CD4-positive, CD25-positive, alpha-beta regulatory T cell (primary cell): ENCODE data around the gene ELOVL6. TPM values are rescaled to one million over a fixed set of nuclear protein-coding genes. Genes with fewer than 3 reads are reported as not detected.

ENCODE experiments used
- ATAC-seq, 2 donors: fragments of 150-1000 bp; cut with Tn5 transposase; one replicate each; pipeline ENCODE4 v1.10.0; 2021; ENCODE audit warnings: low read depth in 2 of 2, moderate number of reproducible peaks in 2 of 2, moderate library complexity in 1 of 2
- DNase-seq, 3 donors: peaks; one replicate each; pipeline versions ENCODE4 v3.0.0 to v3.0.0-alpha.2; 2012 to 2022; ENCODE audit warnings: mixed read lengths in 1 of 3
- H3K27ac ChIP-seq: one replicate; pipeline ENCODE4 v1.7.0; 2013; ENCODE audit warnings: mild to moderate bottlenecking, low read length; ENCODE audit not compliant: insufficient read depth, poor library complexity, severe bottlenecking
- H3K27me3 ChIP-seq: one replicate; pipeline ENCODE4 v1.7.0; 2013; ENCODE audit warnings: low read length; ENCODE audit not compliant: control insufficient read depth, insufficient read depth
- H3K36me3 ChIP-seq: one replicate; pipeline ENCODE4 v1.7.0; 2013; ENCODE audit warnings: mild to moderate bottlenecking, low read length, moderate library complexity; ENCODE audit not compliant: control insufficient read depth, insufficient read depth
- H3K4me1 ChIP-seq: 2 replicates; pipeline ENCODE4 v1.7.0; 2013; ENCODE audit warnings: mild to moderate bottlenecking, low read length; ENCODE audit not compliant: insufficient read depth, control insufficient read depth, poor library complexity, severe bottlenecking
- H3K4me3 ChIP-seq: one replicate; pipeline ENCODE4 v1.7.0; 2013; ENCODE audit warnings: low read depth, mild to moderate bottlenecking, low read length, moderate library complexity
- H3K9me3 ChIP-seq, 2 experiments: 1 replicate in 1 of 2; 2 replicates in 1 of 2; pipeline ENCODE4 v1.7.0; 2013; ENCODE audit warnings: low read length in 2 of 2, mild to moderate bottlenecking in 1 of 2, moderate library complexity in 1 of 2; ENCODE audit not compliant: control insufficient read depth in 2 of 2
- H3K27ac Mint-ChIP-seq, 3 donors: one replicate each; pipeline ENCODE4 v1.8.0; 2020 to 2022; ENCODE audit warnings: mild to moderate bottlenecking in 3 of 3, mixed read lengths in 3 of 3, moderate library complexity in 2 of 3
- H3K27me3 Mint-ChIP-seq: one replicate; pipeline ENCODE4 v1.8.0; 2022; ENCODE audit warnings: mild to moderate bottlenecking, mixed read lengths
- H3K36me3 Mint-ChIP-seq: one replicate; pipeline ENCODE4 v1.8.0; 2020; ENCODE audit warnings: mixed read lengths
- H3K4me1 Mint-ChIP-seq, 4 donors: one replicate each; pipeline ENCODE4 v1.8.0; 2020 to 2022; ENCODE audit warnings: mixed read lengths in 4 of 4, mild to moderate bottlenecking in 1 of 4
- H3K4me3 Mint-ChIP-seq, 4 donors: one replicate each; pipeline ENCODE4 v1.8.0; 2020 to 2022; ENCODE audit warnings: mild to moderate bottlenecking in 4 of 4, mixed read lengths in 4 of 4, moderate library complexity in 3 of 4
- H3K9me3 Mint-ChIP-seq, 7 donors: one replicate each; pipeline ENCODE4 v1.8.0; 2020 to 2022; ENCODE audit warnings: mixed read lengths in 7 of 7, mild to moderate bottlenecking in 3 of 7, moderate library complexity in 2 of 7
- polyA plus RNA-seq, 4 donors: library from polyadenylated mRNA; unstranded; fragments of 300-500 nt; fragmentation: Illumina TruSeq; gene quantifications; one replicate each; pipeline ENCODE4 v1.2.3, GENCODE V29; 2021
- total RNA-seq: library from RNA; stranded (reverse); gene quantifications from one replicate; pipeline ENCODE4 v1.2.3, GENCODE V29; 2022

ELOVL6 gene
- total and polyA plus RNA-seq, 5 donors from 2014 or later, result 0.03 to 1.0 (median 0.39) TPM; not detected in 1

DNA sequence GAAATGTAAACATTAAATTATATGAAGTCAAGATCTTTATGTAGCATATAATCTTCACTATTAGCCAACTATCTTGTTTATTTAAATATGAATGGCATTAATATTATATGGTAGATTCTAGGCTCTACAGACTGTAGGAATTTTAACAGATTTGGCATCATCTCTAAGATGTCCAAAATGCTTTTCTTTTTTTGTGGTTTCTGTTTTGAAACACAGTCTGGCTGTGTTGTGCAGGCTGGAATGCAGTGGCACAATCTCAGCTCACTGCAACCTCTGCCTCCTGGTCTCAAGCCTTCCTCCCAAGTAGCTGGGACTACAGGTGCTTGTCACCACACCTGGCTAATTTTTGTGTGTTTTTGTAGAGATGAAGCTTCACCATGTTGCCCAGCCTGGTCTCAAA lies 76.2 kb downstream of the ELOVL6 start:
- no peak overlapping the region for H3K4me3 ChIP-seq
- Mint-ChIP-seq H3K36me3 (peaks cover 3% of the 10 kb centered on the region), H3K27me3 (peaks cover 4% of the 10 kb centered on the region), H3K9me3 (peaks cover 0 to 3% (median 0%) of the 10 kb centered on the region in 7 donors), H3K27ac (no peak overlapping the region), H3K4me3 (no peak overlapping the region), H3K4me1 (peaks cover 0 to 5% (median 0%) of the 10 kb centered on the region in 4 donors)
- H3K36me3 ChIP-seq, result no peaks in the 10 kb centered on the region
- ATAC-seq (no peak), DNase-seq (no peak)
- H3K27ac ChIP-seq, result no peak overlapping the region
- H3K4me1 ChIP-seq, result no peaks in the 10 kb centered on the region
- H3K27me3 ChIP-seq, result no peaks in the 10 kb centered on the region
- no peaks in the 10 kb centered on the region for H3K9me3 ChIP-seq

DNA sequence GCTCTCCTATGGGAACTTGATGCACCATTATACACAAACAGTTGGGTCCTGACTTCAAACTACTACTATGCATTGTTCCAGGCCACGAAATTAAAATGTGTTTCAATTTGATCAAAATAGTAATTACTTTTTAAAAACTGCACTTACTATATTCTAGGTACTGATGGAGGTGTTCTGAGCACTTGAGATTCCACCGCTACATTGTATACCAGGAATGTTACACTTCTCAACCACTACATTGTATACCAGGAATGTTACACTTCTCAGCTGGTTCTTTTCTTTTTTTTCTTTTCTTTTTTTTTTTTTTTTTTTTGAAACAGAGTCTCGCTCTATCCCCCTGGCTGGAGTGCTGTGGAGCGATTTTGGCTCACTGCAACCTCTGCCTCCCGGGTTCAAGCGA lies 77.9 kb downstream of the ELOVL6 start:
- H3K4me3 Mint-ChIP-seq, result no peak overlapping the region
- peaks cover 4% of the 10 kb centered on the region for H3K27me3 Mint-ChIP-seq
- H3K36me3 Mint-ChIP-seq, result peaks cover 3% of the 10 kb centered on the region
- H3K27ac ChIP-seq, result no peak overlapping the region
- peaks cover 0 to 3% (median 0%) of the 10 kb centered on the region in 7 donors for H3K9me3 Mint-ChIP-seq
- no peak for ATAC-seq
- no peaks in the 10 kb centered on the region for H3K4me1 ChIP-seq
- peaks cover 2% of the 10 kb centered on the region for H3K27me3 ChIP-seq
- H3K27ac Mint-ChIP-seq, result no peak overlapping the region
- no peaks in the 10 kb centered on the region for H3K36me3 ChIP-seq
- peaks cover 0 to 5% (median 0%) of the 10 kb centered on the region in 4 donors for H3K4me1 Mint-ChIP-seq
- DNase-seq, result no peak
- H3K9me3 ChIP-seq, result no peaks in the 10 kb centered on the region
- H3K4me3 ChIP-seq, result no peak overlapping the region

DNA sequence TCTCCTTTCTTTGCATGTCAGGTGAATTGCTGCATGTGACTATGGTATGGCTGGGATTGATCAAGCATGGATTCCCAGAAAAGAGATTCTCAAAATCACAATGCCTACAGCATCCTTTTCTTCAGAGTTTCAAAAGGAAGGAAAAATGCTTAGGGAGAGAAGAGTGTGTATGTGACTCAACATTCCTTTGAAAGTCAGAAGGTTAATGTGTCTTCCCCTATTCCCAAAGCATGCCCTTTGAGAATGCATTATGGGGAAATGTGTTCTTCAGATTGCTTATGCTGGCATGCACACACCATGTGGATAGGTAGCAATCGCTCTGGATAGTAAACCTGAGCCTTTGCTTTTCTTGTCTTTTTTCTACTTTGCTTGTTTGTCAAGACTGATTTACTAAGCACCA lies 78.5 kb downstream of the ELOVL6 start:
- Mint-ChIP-seq H3K36me3 (peaks cover 3% of the 10 kb centered on the region), H3K9me3 (peaks cover 0 to 3% (median 0%) of the 10 kb centered on the region in 7 donors), H3K27me3 (peaks cover 4% of the 10 kb centered on the region), H3K4me3 (no peak overlapping the region), H3K4me1 (peaks cover 0 to 5% (median 0%) of the 10 kb centered on the region in 4 donors), H3K27ac (no peak overlapping the region)
- no peaks in the 10 kb centered on the region for H3K36me3 ChIP-seq
- H3K4me3 ChIP-seq, result no peak overlapping the region
- no peaks in the 10 kb centered on the region for H3K9me3 ChIP-seq
- no peak overlapping the region for H3K27ac ChIP-seq
- peaks cover 2% of the 10 kb centered on the region for H3K27me3 ChIP-seq
- ATAC-seq, result no peak
- no peaks in the 10 kb centered on the region for H3K4me1 ChIP-seq
- DNase-seq, result no peak

DNA sequence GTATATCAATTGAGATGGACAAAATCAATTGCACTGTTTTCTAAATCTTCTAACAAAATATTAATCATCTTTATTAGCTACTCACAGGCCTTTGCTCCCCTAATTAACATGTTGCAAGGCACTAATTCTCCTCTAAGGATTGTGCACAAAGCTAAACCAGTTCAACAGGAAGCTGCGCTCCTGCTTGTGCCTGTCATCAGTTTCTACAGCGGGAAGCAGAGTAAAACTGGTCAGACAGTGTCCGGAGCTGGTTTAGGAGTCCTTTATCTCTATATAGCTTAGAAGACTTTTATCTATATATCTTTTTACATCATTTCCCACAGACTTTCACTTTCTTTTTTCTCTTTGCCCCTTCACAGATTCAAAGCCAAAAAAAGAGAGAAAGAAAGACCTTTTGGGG lies 79.1 kb downstream of the ELOVL6 start:
- DNase-seq, result no peak
- peaks cover 0 to 5% (median 0%) of the 10 kb centered on the region in 4 donors for H3K4me1 Mint-ChIP-seq
- H3K27ac Mint-ChIP-seq, result no peak overlapping the region

DNA sequence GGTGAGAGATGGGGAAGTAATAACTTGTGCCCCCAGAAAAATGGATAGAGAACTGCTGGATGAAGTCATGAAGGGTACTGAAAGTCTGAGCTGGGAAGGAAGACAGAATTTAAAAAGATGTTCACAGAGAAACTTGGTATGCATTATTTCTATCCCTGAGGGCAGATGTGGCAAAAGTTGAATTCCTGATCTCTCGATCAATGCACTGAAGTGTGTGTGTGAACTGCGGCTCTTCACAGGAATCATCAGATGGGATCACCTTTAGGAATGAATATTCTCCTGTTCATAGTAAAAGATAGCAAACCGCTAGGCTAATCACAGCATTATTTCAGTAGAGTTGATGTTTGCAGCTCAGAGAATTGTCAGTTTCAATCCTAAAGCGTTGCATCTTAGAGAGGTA lies 86.4 kb downstream of the ELOVL6 start:
- Histone ChIP-seq H3K36me3 (no peaks in the 10 kb centered on the region), H3K9me3 (no peaks in the 10 kb centered on the region), H3K4me1 (no peaks in the 10 kb centered on the region), H3K4me3 (no peak overlapping the region), H3K27me3 (peaks cover 2% of the 10 kb centered on the region), H3K27ac (no peak overlapping the region)
- DNase-seq, result no peak
- Mint-ChIP-seq H3K27ac (no peak overlapping the region), H3K27me3 (peaks cover 7% of the 10 kb centered on the region), H3K36me3 (no peaks in the 10 kb centered on the region), H3K4me3 (no peak overlapping the region), H3K4me1 (peaks cover 0 to 3% (median 0%) of the 10 kb centered on the region in 4 donors), H3K9me3 (peaks cover 0 to 1% (median 0%) of the 10 kb centered on the region in 7 donors)
- ATAC-seq, result no peak

More for the DNA sequence above, 79.1 kb downstream of the ELOVL6 start:
- Histone ChIP-seq H3K27ac (no peak overlapping the region), H3K9me3 (no peaks in the 10 kb centered on the region), H3K4me1 (no peaks in the 10 kb centered on the region), H3K4me3 (no peak overlapping the region), H3K27me3 (peaks cover 2% of the 10 kb centered on the region), H3K36me3 (no peaks in the 10 kb centered on the region)
- H3K27me3 Mint-ChIP-seq, result peaks cover 4% of the 10 kb centered on the region
- peaks cover 3% of the 10 kb centered on the region for H3K36me3 Mint-ChIP-seq
- ATAC-seq, result no peak
- no peak overlapping the region for H3K4me3 Mint-ChIP-seq
- H3K9me3 Mint-ChIP-seq, result peaks cover 0 to 3% (median 0%) of the 10 kb centered on the region in 7 donors

DNA sequence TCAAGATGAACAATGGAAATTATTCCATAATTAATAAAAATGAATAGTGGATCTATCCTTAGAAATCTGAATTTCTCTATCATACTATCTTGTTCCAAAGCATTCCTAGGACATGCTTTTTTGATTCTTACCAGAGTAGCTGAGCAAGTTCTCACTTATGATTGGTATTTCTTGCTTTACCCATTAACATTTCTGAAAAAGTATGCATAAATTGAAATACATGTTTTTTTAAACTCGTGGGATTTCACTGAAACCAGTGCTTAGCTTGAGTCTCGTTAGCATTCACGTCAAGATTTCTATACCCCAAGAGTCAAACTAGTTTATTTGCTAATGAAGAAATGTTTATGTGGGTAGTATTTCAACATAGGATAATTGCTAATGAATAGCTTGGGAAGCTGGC lies 89.0 kb downstream of the ELOVL6 start:
- H3K27ac Mint-ChIP-seq, result no peak overlapping the region
- H3K4me3 Mint-ChIP-seq, result no peak overlapping the region
- no peak for ATAC-seq
- Histone ChIP-seq H3K27ac (no peak overlapping the region), H3K4me1 (no peaks in the 10 kb centered on the region), H3K27me3 (no peaks in the 10 kb centered on the region), H3K36me3 (no peaks in the 10 kb centered on the region), H3K9me3 (no peaks in the 10 kb centered on the region), H3K4me3 (no peak overlapping the region)
- peaks cover 0 to 3% (median 0%) of the 10 kb centered on the region in 4 donors for H3K4me1 Mint-ChIP-seq
- peaks cover 13% of the 10 kb centered on the region for H3K27me3 Mint-ChIP-seq
- DNase-seq, result no peak
- H3K9me3 Mint-ChIP-seq, result peaks cover 0 to 1% (median 0%) of the 10 kb centered on the region in 7 donors
- H3K36me3 Mint-ChIP-seq, result no peaks in the 10 kb centered on the region

DNA sequence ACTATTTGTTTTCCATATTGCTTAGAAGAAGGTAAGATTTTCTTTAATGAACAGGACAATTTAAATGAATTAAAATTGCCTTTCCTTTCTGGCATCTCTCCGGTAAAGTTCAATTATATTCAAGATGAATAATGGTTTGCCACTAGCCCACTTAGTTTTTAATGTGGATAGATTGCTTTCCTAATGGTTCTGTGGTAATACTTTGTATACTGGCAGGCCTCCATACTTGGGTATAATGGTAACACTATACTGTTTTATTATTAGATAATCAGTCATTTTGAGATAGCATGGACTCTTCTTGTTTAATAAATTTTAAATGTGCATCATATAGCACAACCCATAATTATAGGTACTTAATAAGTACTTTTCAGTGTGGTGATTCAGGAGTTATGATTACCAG lies 89.5 kb downstream of the ELOVL6 start:
- H3K4me3 Mint-ChIP-seq, result no peak overlapping the region
- H3K27me3 Mint-ChIP-seq, result peaks cover 13% of the 10 kb centered on the region
- DNase-seq (no peak), ATAC-seq (no peak)
- H3K36me3 Mint-ChIP-seq, result no peaks in the 10 kb centered on the region
- H3K4me3 ChIP-seq, result no peak overlapping the region
- no peak overlapping the region for H3K27ac ChIP-seq
- no peaks in the 10 kb centered on the region for H3K4me1 ChIP-seq
- no peak overlapping the region for H3K27ac Mint-ChIP-seq
- H3K36me3 ChIP-seq, result no peaks in the 10 kb centered on the region
- H3K27me3 ChIP-seq, result no peaks in the 10 kb centered on the region
- H3K9me3 Mint-ChIP-seq, result peaks cover 0 to 1% (median 0%) of the 10 kb centered on the region in 7 donors
- no peaks in the 10 kb centered on the region for H3K9me3 ChIP-seq
- H3K4me1 Mint-ChIP-seq, result peaks cover 0 to 3% (median 0%) of the 10 kb centered on the region in 4 donors

DNA sequence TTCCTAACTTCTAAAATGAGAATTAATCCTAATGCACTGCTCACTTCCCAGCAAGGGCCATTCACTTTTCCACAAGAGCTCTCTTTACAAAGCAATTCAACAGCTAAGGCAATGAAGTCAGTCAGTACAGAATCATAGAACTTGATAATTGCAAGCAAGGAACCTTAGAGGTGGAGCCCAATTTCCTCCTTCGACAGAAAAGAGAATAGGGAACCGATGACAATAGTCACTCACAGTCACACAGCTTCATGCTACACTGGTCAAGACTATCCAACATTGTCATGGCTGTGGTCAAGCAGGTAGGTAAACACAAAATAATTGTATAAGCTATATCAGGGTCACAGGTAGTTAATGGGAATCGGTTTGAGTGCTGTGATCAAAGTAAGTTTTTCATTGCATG lies 90.0 kb downstream of the ELOVL6 start:
- Mint-ChIP-seq H3K27ac (no peak overlapping the region), H3K36me3 (no peaks in the 10 kb centered on the region), H3K9me3 (peaks cover 0 to 1% (median 0%) of the 10 kb centered on the region in 7 donors), H3K27me3 (peaks cover 11% of the 10 kb centered on the region), H3K4me1 (peaks cover 0 to 3% (median 0%) of the 10 kb centered on the region in 4 donors), H3K4me3 (no peak overlapping the region)
- DNase-seq (no peak), ATAC-seq (no peak)
- H3K4me3 ChIP-seq, result no peak overlapping the region
- H3K36me3 ChIP-seq, result no peaks in the 10 kb centered on the region
- no peaks in the 10 kb centered on the region for H3K4me1 ChIP-seq
- no peak overlapping the region for H3K27ac ChIP-seq
- H3K27me3 ChIP-seq, result no peaks in the 10 kb centered on the region
- no peaks in the 10 kb centered on the region for H3K9me3 ChIP-seq
